HepG2 (cell line): ENCODE data around the gene ANAPC16. TPM values are rescaled to one million over a fixed set of nuclear protein-coding genes. Genes with fewer than 3 reads are reported as not detected.

Experiments used
- BCL6 ChIP-seq: IDR thresholded peaks from 2 replicates; pipeline ENCODE4 v1.6.1; 2016; ENCODE audit warnings: missing genetic modification reagents, missing compliant biosample characterization
- CENPX ChIP-seq: sonication (generic); formaldehyde crosslinking; IDR thresholded peaks from 2 replicates; pipeline ENCODE4 v1.9.0; 2021; ENCODE audit warnings: mild to moderate bottlenecking, missing genetic modification reagents, moderate library complexity
- DNMT1 ChIP-seq: sonication (generic); formaldehyde crosslinking; IDR thresholded peaks from 2 replicates; pipeline ENCODE4 v1.5.1; 2020; ENCODE audit warnings: mild to moderate bottlenecking, missing genetic modification reagents
- FOSL2 ChIP-seq: sonication (generic); formaldehyde crosslinking; IDR thresholded peaks from 2 replicates; pipeline ENCODE4 v1.4.0; 2020; ENCODE audit warnings: missing genetic modification reagents
- MAFF ChIP-seq: IDR thresholded peaks from 2 replicates; pipeline ENCODE4 v1.6.1; 2011; ENCODE audit warnings: low read depth, low read length, improper control_type of control experiment
- NBN ChIP-seq: fragments of 450-650 bp; conservative IDR thresholded peaks from 2 replicates; pipeline ENCODE4 v1.6.1; 2017
- PAWR ChIP-seq: sonication (generic); formaldehyde crosslinking; IDR thresholded peaks from 2 replicates; pipeline ENCODE4 v1.4.0; 2020; ENCODE audit warnings: missing genetic modification reagents, mild to moderate bottlenecking, borderline replicate concordance
- PHF8 ChIP-seq: sonication (generic); formaldehyde crosslinking; IDR thresholded peaks from 2 replicates; pipeline ENCODE4 v1.5.0; 2020; ENCODE audit warnings: missing genetic modification reagents
- PPARG ChIP-seq: conservative IDR thresholded peaks from 2 replicates; pipeline ENCODE4 v1.6.1; 2016; ENCODE audit warnings: missing biosample characterization, missing genetic modification reagents
- ZNF34 ChIP-seq: sonication (generic); formaldehyde crosslinking; IDR thresholded peaks from 2 replicates; pipeline ENCODE4 v1.4.0; 2020; ENCODE audit warnings: mild to moderate bottlenecking, missing genetic modification reagents, borderline replicate concordance
- ZNF367 ChIP-seq: sonication (generic); formaldehyde crosslinking; IDR thresholded peaks from 2 replicates; pipeline ENCODE4 v1.4.0; 2020; ENCODE audit warnings: missing genetic modification reagents, borderline replicate concordance
- ZNF547 ChIP-seq: sonication (generic); formaldehyde crosslinking; IDR thresholded peaks from 2 replicates; pipeline ENCODE4 v1.5.1; 2020; ENCODE audit warnings: mild to moderate bottlenecking, missing genetic modification reagents
- ZNF567 ChIP-seq: sonication (generic); formaldehyde crosslinking; IDR thresholded peaks from 2 replicates; pipeline ENCODE4 v1.8.1; 2023; ENCODE audit warnings: mild to moderate bottlenecking, missing genetic modification reagents, borderline replicate concordance
- ZZZ3 ChIP-seq: sonication (generic); formaldehyde crosslinking; IDR thresholded peaks from 2 replicates; pipeline ENCODE4 v1.4.0; 2020; ENCODE audit warnings: missing genetic modification reagents, mild to moderate bottlenecking, borderline replicate concordance
- polyA plus RNA-seq, 8 experiments: library from polyadenylated mRNA; depleted of rRNA in 3 of 8; stranded (reverse) in 7 of 8; unstranded in 1 of 8; fragments of >200 nt; fragmentation: Illumina TruSeq in 4 of 8; extraction: Trizol in 4 of 8; gene quantifications; 2 replicates each; pipeline versions ENCODE4 v1.2.1 to v1.2.3, GENCODE V29; 2011 to 2016; ENCODE audit warnings: low read depth in 4 of 8, missing spikeins in 1 of 8, mixed read lengths in 1 of 8; ENCODE audit not compliant: insufficient read depth in 1 of 8
- total RNA-seq, 5 experiments: library from RNA; depleted of rRNA; stranded (reverse); fragments of >200 nt; fragmentation: Illumina TruSeq; extraction: Trizol; gene quantifications; 2 replicates each; pipeline ENCODE4 v1.2.3, GENCODE V29; 2016; ENCODE audit warnings: low read depth in 1 of 5
- TF ChIP-seq, protein P1 (sequence below): sonication (generic); formaldehyde crosslinking; IDR thresholded peaks from 2 replicates; pipeline ENCODE4 v1.4.0; 2020; ENCODE audit warnings: missing genetic modification reagents, mild to moderate bottlenecking, borderline replicate concordance
- TF ChIP-seq, protein P2 (sequence below): sonication (generic); formaldehyde crosslinking; IDR thresholded peaks from 2 replicates; pipeline ENCODE4 v1.4.0; 2020; ENCODE audit warnings: mild to moderate bottlenecking, missing genetic modification reagents, borderline replicate concordance
- TF ChIP-seq, protein P3 (sequence below): sonication (generic); formaldehyde crosslinking; IDR thresholded peaks from 2 replicates; pipeline ENCODE4 v1.4.0; 2020; ENCODE audit warnings: missing genetic modification reagents, borderline replicate concordance

Gene ANAPC16
- total and polyA plus RNA-seq, 2 of the 13 experiments (the other 11 are each of a cell fraction or from before 2014, with no cell fraction given) = 74.8 to 89.4 TPM

DNA sequence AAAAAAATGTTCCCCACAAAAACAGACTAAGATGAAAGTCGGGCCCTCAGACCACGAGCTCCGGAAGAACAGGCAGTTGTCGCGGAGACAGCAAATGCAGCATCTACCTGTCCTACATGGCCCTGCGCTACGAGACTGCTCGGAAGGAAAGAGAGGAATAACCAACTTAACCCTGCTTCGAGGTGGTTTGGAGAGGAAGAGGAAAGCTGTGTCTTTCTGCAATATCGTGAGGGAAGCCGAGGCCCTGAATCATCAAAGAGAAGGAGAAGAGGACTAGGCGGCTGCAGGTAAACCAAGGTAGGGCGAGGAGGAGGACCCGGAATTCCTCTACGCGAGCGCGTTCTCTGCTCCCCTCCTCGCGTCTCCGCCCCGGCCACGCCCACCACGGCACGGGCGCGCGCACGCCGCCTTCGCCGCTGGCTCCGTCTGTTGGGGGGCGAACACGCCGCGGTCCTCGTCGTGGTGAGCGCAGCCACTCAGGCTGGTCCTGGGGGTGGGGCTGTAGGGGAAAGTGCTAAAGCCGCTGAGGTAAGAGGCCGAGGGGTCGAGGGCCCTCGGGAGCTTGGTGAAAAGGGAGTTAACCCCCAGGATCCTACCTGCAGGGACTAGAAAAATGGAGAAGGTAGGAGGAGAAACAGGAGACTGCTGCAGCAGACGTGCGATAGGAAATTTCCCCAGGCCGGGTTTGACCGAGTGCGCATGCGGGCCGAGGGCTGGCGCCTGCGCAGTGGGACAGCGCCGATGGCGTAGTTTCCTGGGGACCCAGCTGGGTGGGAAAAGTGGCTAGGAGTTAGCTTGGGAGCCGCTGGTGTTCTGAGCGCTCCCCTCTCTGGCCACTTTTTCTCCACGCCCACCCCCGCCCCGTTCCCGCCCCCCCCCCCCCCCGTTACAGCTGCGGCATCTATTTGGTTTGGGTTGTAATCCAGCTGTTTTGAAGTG is at the start of gene ANAPC16, which contains the start of gene ASCC1 (continued):
- TF ChIP-seq PAWR (CRISPR knock-in tag) (peak; percentile 90; the same call in 1 of the 2 replicates), ZNF367 (no peak), PPARG (no peak; the same call in 1 of the 2 replicates), NBN (no peak), CENPX (no peak), ZNF567 (CRISPR knock-in tag) (peak; percentile 92; the same call in 1 of the 2 replicates), FOSL2 (CRISPR knock-in tag) (peak; percentile 52; the same call in 1 of the 2 replicates), ZNF34 (CRISPR knock-in tag) (no peak), MAFF (no peak), ZZZ3 (CRISPR knock-in tag) (peak; percentile 87; the same call in 1 of the 2 replicates), ZNF547 (CRISPR knock-in tag) (peak; percentile 96), DNMT1 (CRISPR knock-in tag) (no peak), BCL6 (peak; percentile 73), PHF8 (CRISPR knock-in tag) (peak; percentile 98)
- TF ChIP-seq, protein P1, sequence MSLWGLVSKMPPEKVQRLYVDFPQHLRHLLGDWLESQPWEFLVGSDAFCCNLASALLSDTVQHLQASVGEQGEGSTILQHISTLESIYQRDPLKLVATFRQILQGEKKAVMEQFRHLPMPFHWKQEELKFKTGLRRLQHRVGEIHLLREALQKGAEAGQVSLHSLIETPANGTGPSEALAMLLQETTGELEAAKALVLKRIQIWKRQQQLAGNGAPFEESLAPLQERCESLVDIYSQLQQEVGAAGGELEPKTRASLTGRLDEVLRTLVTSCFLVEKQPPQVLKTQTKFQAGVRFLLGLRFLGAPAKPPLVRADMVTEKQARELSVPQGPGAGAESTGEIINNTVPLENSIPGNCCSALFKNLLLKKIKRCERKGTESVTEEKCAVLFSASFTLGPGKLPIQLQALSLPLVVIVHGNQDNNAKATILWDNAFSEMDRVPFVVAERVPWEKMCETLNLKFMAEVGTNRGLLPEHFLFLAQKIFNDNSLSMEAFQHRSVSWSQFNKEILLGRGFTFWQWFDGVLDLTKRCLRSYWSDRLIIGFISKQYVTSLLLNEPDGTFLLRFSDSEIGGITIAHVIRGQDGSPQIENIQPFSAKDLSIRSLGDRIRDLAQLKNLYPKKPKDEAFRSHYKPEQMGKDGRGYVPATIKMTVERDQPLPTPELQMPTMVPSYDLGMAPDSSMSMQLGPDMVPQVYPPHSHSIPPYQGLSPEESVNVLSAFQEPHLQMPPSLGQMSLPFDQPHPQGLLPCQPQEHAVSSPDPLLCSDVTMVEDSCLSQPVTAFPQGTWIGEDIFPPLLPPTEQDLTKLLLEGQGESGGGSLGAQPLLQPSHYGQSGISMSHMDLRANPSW (CRISPR knock-in tag) = peak; percentile 71; the same call in 1 of the 2 replicates
- TF ChIP-seq, protein P2, sequence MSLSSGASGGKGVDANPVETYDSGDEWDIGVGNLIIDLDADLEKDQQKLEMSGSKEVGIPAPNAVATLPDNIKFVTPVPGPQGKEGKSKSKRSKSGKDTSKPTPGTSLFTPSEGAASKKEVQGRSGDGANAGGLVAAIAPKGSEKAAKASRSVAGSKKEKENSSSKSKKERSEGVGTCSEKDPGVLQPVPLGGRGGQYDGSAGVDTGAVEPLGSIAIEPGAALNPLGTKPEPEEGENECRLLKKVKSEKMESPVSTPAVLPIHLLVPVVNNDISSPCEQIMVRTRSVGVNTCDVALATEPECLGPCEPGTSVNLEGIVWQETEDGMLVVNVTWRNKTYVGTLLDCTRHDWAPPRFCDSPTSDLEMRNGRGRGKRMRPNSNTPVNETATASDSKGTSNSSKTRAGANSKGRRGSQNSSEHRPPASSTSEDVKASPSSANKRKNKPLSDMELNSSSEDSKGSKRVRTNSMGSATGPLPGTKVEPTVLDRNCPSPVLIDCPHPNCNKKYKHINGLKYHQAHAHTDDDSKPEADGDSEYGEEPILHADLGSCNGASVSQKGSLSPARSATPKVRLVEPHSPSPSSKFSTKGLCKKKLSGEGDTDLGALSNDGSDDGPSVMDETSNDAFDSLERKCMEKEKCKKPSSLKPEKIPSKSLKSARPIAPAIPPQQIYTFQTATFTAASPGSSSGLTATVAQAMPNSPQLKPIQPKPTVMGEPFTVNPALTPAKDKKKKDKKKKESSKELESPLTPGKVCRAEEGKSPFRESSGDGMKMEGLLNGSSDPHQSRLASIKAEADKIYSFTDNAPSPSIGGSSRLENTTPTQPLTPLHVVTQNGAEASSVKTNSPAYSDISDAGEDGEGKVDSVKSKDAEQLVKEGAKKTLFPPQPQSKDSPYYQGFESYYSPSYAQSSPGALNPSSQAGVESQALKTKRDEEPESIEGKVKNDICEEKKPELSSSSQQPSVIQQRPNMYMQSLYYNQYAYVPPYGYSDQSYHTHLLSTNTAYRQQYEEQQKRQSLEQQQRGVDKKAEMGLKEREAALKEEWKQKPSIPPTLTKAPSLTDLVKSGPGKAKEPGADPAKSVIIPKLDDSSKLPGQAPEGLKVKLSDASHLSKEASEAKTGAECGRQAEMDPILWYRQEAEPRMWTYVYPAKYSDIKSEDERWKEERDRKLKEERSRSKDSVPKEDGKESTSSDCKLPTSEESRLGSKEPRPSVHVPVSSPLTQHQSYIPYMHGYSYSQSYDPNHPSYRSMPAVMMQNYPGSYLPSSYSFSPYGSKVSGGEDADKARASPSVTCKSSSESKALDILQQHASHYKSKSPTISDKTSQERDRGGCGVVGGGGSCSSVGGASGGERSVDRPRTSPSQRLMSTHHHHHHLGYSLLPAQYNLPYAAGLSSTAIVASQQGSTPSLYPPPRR (CRISPR knock-in tag) = peak; percentile 73
- TF ChIP-seq, protein P3, sequence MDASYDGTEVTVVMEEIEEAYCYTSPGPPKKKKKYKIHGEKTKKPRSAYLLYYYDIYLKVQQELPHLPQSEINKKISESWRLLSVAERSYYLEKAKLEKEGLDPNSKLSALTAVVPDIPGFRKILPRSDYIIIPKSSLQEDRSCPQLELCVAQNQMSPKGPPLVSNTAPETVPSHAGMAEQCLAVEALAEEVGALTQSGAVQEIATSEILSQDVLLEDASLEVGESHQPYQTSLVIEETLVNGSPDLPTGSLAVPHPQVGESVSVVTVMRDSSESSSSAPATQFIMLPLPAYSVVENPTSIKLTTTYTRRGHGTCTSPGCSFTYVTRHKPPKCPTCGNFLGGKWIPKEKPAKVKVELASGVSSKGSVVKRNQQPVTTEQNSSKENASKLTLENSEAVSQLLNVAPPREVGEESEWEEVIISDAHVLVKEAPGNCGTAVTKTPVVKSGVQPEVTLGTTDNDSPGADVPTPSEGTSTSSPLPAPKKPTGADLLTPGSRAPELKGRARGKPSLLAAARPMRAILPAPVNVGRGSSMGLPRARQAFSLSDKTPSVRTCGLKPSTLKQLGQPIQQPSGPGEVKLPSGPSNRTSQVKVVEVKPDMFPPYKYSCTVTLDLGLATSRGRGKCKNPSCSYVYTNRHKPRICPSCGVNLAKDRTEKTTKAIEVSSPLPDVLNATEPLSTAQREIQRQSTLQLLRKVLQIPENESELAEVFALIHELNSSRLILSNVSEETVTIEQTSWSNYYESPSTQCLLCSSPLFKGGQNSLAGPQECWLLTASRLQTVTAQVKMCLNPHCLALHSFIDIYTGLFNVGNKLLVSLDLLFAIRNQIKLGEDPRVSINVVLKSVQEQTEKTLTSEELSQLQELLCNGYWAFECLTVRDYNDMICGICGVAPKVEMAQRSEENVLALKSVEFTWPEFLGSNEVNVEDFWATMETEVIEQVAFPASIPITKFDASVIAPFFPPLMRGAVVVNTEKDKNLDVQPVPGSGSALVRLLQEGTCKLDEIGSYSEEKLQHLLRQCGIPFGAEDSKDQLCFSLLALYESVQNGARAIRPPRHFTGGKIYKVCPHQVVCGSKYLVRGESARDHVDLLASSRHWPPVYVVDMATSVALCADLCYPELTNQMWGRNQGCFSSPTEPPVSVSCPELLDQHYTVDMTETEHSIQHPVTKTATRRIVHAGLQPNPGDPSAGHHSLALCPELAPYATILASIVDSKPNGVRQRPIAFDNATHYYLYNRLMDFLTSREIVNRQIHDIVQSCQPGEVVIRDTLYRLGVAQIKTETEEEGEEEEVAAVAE (CRISPR knock-in tag) = peak; percentile 50; the same call in 1 of the 2 replicates
